Stimulated activated CD4-positive, alpha-beta T cell treated with anti-CD3 and anti-CD28 coated beads, Interleukin-1b, Interleukin-23, amount 100 ng/mL, for 48 hours (primary cell): ENCODE results near the gene MLANA.
"Not testable (repeated sequence)": the region's sequence is repeated elsewhere in the genome, so short reads cannot be mapped to it uniquely, and the experiment has no call there.

Source experiments
- DNase-seq: peaks from one replicate; pipeline ENCODE4 v3.0.0-alpha.2; 2020

MLANA gene

DNA sequence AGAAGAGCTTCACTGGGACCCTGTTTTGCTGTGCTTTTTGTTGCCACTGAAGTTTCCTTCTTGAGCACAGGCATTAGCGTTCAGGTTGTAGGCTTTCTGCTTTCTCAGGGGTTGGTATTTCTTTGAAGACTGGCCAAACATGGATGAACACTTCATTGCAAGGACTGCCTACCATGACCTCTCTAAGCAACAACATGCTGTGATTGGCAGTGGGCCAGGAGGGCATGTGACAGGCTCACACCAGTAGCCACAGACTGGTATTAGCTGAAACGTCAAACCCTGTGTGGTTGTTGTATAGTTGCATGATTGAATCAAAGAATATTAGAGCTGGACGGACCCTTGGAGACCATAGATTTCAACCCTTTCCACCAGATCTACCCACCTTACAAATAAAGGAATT, 20.0 kb upstream of the MLANA start:
- no peak for DNase-seq

DNA sequence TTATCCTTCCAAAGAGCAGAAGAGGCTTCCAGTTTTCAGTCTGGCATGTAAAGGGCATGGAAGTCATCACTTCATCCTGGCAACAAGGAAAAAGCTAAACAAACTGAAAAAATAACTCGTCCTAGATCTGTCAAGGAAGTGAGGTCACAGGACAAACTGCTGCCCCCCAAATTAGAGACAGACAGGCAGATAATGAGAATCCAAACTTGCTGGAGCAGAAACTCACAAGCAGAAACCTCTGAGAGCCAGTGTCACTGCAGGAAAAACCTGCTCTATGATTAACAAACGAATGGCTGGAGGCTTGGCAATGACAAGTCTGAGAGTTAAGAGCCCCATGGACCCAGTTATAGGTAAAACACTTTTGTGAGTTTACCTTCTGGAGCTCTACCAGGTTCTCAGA, 18.9 kb upstream of the MLANA start:
- no peak for DNase-seq

DNA sequence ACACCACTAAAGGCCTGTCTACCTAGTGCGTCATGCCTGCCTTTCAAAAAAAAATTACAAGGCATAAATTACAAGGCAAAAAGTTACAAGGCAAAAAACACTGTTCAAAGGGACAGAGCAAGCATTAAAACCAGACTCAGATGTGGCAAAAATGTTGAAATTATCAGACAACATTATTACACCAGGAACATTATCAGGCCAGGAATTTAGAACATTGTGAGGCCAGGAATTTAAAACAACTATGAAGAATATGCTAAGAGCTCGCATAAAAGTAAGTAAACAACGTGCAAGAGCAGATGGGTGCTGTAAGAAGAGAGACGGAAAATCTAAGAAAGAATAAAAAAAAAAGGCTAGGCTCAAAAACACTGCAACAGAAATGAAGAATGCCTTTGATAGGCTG, 18.2 kb upstream of the MLANA start:
- no peak for DNase-seq

DNA sequence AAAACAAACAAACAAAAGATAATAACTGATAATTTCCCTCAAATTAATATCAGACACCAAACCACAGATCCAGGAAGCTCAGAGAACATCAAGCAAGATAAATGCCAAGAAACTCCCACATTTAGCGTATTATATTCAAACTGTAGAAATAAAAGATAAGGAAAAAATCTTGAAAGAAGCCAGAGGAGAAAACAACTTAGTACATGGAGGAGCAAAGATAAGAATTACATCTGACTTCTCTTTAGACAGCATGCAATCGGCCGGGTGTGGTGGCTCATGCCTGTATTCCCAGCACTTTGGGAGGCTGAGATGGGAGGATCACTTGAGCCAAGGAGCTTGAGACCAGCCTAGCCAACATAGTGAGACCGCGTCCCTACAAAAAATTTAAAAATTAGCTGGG, 17.2 kb upstream of the MLANA start:
- no peak for DNase-seq

DNA sequence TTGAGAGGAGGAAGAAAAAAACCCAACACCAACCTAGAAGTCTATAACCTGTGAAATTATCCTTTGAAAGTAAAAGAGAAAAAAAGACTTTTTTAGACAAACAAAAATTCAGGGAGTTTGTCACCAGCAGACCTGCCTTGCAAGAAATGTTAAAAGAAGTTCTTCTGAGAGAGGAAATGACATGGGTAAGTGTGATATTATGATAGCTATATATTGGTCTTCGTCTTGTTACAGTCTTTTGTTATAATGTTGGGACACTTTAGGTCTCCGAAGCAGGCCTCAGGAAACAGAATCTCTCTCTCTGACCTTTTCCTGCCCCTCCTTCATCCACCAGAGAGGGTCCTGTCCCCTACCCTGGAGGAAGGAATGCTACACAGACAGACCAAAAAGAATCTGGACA, 16.6 kb upstream of the MLANA start:
- no peak for DNase-seq

DNA sequence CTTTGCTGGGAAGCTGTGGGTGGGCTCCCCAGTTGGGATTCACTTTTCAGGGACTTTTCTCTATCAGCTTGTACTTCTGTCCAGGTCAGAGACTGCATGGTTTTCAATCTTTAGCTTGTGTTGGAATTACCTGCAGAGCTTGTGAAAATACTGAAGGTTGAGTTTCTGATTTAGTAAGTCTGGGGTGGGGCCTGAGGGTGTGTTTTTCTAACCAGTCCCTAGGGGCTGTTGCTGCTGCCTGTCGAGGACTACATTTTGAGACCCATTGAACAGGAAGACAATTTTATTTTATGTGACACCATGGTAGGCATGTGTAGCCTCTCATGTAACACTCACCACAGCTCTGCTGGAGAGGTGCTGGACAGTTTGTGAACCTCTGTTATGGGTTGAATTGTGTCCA, 14.7 kb upstream of the MLANA start:
- DNase-seq, result no peak

DNA sequence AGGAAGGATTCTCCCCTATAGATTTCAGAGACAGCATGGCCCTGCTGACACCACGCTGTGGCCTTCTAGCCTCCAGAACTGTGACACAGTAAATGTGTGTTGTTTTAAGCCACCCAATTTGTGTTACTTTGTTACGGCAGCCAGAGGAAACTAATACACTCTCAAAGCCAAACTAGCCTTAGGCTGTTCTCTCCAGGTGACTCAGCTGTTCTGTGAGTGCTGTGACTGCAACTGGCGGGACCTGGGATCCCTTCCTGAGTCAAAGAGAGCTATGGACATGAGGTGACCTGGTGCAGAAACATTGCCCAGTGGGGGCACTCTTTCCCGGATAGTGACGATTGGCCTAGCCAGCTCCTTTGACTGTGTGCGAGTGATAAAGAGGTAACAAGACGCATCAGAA, 14.0 kb upstream of the MLANA start:
- DNase-seq, result no peak

DNA sequence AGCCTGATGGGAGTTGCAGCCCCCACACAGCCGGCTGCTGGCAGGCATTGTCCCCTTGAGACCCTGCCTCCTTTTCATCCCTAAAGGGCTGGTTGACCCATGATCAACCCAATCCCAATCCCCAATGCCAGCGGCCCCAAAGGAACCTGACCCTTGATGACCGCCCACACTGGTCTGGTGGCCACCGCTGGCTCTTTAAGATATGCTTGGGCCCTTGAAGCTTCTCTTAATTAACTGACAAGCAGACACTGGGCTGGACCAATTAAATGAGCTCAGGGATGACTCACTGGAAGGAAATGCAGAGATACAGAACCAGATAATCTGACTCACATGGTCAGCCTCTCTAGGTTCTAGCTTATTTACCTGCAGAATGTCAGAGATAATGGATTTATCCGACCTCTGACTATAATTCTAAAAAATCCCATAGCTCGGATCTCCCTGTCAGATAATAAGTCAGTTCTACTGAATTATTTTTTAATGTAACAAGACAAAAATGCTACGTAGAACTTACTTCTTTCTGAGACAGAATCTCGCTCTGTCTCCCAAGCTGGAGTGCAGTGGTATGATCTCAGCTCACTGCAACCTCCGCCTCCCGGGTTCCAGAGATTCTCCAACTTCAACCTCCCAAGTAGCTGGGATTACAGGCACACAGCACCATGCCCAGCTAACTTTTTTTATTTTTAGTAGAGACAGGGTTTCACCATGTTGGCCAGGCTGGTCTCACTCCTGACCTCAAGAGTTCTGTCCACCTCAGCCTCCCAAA, 11.1 kb upstream of the MLANA start:
- no peak for DNase-seq

DNA sequence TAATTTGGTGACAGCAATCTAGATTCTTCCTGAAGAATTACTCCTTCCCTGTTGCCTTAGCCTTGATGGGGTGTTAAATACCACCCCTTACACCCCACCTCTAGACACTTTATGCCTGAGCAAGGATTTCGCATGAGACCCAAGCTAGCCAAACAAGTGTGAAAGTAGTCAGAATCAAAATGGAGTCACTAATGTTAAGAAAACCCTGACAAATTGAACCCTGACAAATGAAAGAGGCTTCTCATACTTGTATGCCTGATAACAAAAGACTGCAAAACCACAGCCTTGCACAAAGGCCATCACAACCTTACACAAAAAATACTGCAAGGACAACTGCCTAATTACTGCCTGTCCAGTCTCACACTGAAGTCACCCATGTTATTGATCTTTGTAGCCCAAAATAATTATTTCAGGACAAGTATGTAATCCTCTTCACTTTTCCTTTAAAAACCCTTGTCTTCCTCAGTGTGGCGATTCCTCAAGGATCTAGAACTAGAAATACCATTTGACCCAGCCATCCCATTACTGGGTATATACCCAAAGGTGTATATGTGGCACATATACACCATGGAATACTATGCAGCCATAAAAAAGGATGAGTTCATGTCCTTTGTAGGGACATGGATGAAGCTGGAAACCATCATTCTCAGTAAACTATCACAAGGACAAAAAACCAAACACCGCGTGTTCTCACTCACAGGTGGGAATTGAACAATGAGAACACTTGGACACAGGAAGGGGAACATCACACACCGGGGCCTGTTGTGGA, 8.3 kb upstream of the MLANA start:
- DNase-seq, result not testable (repeated sequence)

DNA sequence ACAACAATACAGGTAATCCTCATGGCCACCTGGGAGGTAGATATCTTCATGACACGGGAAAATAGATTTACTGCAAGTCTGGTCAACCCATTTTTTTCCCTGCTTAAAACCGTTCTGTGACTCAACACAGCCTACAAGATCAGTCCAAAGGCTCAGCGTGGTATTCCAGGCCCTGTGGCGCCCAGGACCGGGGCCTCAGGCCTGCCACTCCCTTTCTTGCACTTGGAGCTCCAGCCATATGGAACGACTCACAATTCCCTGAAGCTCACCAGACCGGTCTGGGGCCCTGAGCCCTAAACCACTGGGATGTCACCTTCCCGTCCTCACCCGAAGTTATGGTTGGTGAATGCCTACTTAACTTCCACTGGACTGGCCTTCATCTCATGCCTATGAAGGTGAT, 6.5 kb upstream of the MLANA start:
- DNase-seq, result no peak

DNA sequence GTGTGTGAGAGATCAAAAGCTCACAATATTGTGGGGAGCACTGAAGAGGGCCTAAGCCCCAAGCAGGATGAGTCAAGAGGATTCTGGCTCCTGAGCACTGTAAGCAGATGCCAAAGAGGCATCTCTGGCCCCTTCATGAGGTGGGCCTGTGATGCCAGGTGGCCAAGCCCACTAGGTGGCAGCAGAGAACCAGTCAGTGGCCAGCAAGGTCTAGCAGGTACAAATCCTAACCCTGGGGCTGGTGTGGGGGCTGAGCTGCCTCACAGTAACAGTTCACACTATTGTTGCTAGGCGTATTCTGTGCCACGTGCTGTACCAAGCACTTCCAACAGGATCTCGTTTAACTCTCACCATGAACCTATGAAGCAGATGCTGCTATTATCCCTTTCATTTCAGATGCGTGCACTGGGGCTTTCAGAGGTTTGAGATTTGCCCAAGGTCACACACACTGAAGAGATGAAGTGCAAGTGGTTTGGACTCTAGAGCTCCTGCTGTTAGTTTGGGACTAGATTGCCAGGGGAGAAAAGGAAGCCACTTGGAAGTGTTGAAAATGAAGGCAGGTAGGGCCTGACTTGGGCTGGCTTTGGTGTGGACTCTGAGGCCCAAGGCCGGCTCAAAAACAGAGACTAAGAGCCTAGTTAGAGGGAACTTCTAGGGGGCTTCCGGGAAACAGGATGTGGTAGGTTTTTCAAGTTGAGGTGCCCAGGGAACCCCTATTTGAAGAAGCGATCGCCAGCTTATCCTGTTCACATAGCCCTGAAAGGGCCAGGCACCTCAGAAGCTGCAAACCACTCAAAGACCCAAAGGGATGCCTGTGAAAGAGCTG, 4.4 kb upstream of the MLANA start:
- DNase-seq, result peak; percentile 86

DNA sequence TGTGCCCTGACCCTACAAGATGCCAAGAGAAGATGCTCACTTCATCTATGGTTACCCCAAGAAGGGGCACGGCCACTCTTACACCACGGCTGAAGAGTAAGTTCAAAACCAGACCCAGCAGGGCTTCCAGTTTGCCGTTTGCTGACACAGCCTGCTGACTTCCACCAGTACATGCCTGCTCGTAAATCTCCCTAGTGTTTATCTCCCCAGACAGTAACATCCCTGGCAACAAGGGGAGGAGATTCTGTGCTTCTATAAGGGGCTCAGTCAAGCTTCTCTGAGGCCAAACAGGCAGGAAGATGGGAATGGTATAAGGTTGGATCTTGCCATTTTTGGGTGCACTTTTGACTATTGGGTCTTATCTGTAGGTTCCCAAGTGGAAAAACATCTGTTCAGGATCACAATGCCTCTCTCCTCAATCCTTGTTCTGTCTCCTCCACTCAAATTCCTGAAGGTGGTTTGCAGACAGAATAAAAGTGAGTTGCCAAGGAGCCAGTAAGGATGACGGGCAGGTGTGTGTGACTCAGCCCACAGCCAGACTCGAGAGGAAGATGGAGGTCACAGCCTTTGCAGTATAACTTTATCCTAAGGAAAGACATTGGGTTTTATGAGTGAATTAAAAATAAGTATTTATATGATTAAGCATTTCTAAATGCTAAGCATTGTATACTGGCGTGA, 1.9 kb downstream of the MLANA start:
- no peak for DNase-seq

DNA sequence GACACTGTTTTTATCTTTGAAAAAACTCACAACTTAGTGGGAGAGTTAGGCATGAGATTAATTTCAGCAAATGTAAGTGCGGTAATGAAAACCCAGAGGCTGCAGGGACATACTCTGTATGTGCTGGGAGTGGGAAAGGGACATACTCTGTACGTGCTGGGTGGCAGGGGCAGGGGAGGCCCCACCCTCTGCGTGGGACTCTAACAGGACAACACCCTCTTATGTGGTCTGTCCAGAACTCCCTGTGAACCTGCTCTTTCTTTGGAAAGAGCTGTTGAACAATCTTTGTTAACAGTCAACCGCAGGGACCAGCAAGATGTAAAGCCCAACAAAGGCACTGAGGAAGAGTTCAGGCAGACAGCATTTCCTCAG, 2.4 kb downstream of the MLANA start:
- DNase-seq, result no peak

DNA sequence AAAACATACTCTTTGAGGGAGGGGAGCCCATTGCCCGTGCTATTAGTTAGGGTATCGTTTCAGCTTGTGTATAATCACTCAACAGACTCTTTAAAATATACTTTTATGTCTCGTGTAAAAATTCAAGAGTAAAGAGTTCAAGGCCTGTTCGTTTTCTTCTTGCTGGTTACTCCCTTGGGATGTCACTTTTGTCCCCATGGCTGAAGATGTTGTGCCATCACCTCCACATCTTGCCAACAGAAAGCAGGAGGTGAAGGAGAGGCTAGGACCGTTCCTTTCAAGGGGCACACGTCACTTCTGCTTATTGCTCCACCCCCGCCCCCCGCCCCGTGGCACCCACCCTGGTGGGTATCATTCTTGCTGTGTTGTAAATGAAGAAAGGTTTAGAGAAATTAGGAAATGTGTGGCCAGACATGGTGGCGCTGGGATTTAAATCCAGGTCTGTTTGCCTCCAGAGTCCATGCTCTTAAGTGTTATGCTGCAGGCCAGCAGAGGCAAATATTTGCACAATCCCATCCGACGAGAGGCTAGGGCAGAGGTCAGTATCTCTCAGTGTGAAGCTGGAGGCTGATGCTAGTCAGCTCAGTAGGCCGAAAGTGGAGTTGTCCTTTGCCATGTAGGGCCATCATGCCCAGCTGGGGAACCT, 3.0 kb downstream of the MLANA start:
- no peak for DNase-seq

DNA sequence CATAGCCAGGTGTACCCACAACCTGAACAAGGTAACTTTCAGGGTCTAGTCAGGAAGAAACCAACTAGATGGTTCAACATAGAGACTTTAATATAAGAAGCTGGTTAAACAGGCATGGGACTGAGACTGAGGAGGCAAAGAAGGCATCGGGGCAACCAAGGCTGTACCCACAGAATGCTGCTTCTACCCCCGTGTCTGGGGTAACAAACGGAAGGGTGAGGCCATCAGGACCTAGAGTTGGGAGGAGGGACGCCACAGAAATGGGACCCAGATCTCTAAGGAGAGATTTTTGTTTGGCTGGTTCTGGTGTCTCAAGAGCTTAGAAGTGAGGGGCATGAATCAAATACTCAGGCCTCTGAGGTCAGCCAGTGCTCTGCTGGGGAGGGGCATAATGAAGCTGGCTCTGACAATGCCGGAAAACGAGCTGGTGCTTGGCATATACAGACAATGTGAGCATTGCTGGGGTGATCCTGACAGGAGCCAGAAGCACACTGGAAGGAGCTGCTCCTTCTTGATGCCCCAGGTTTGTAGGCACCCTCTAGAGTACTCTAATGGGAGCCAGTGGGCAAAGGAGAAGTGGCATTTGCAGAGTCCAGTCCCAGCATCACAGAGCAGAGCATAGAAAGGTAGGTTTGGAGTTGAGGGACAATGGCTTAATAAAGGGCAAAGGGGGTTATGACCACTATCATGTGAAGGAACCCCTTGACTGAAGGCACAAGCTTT, 3.7 kb downstream of the MLANA start:
- DNase-seq, result no peak

DNA sequence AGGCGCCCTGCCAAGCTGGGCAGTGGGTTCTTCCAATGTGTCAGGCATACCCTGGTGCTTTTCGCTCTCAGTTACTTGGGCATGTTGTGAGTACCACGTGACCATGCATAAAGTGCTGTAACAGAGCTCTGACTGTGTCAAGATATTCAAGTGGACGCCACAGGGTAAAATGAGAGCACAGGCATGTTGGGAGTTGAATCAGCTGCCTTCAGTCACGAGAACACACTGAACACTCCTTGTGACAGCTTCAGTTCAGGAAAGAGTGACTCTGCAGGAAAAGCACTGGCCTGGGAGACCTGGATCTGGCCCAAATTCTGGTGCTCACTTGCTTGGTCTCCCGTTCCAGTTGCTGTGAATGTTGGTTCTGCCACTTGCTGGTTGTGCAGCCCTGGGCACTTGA, 5.1 kb downstream of the MLANA start:
- no peak for DNase-seq

DNA sequence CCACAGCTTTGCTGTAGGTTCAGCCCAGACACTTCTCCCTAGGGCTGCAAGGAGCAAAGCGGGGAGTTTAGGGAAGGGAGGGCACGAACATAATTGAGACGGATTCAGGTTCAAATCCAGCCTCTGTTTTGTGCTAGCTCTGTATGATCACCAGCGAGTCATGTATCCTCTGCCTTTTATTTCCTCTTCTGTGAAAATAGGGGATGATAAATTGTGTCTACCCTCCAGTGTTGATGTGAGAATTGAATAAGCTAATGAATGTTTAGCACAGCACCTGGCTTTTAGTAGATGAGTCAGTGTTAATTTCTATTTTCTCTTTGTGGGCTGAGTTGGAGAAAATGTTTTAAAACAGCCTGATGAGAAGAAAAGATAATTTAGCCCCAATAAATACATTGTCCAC, 6.2 kb downstream of the MLANA start:
- no peak for DNase-seq

DNA sequence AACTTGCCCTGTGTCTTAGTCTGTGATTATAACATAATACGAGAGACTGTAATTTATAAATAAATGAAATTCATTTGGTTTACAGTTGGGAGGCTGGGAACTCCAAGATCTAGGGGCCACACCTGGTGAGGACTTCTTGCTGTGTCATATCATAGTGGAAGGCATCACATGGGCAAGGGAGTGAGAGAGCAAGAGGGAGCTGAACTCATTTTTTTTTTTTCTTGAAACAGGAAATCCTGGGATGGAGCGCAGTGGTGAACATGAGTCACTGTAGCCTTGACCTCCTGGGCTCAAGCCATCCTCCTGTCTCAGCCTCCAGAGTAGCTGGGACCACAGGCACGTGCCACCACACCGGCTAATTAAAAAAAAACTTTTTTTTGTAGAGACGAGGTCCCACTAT, 7.2 kb downstream of the MLANA start:
- DNase-seq, result no peak

DNA sequence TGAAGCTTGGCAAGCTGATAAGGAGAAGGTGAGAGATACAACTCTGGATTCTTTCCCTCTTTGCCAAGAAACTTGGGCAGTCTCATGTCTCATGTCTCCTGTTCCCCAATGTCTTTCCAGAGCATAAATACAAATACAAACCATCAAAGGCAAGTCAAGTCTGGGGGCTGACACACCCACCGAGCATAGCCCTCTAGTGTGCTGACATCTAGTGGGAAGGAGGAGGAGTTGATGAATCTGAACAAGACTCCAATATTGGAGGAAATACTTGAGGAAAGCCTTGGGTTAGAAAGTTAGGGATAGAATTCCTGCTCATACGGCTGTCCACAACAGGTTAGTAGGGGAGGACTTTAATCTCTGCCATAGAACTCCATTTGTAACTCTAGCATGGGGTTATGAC, 8.6 kb downstream of the MLANA start:
- DNase-seq, result no peak

DNA sequence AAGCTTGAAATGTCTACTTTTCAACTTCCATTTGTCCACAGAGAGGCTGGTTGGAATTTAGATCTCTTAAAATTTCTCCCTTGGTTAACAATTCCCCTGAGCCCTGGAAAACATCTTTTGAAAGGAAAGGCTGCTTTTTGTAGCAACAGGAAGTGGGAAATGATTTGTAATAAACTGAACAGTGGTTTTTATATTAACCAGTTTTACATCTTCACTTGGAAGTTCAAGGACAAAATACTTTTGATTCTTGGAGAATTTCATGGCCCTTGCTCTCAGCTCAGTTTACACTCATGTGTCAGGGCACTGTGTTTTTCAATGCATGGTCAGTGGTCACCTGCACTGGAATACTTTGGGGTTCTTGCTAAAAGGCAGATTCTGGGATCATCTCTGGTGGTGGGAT, 9.9 kb downstream of the MLANA start:
- no peak for DNase-seq

DNA sequence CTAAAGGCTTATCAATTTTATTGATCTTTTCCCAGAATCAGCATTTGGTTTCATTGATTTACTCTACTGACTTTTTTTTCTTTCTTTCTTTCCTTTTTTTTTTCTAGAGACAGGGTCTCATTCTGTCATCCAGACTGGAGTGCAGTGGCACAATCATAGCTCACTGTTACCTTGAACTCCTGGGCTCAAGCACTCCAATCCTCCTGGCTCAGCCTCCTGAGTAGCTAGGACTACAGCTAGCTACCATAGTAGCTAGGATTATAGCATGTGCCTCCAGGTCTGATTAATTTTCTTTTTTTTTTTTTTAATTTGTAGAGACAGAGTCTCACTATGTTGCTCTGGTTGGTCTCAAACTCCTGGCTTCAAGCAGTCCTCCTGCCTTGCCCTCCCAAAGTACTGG, 11.7 kb downstream of the MLANA start:
- no peak for DNase-seq

DNA sequence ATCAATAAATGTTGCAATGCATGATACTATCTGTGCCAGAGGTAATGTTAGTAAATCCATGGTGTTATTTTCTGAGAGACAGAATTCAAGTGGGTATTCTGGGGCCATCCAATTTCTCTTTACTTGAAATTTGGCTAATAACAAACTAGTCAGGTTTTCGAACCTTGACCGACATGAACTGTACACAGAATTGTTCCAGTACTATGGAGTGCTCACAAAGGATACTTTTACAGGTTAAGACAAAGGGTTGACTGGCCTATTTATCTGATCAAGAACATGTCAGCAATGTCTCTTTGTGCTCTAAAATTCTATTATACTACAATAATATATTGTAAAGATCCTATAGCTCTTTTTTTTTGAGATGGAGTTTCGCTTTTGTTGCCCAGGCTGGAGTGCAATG, 18.2 kb downstream of the MLANA start:
- no peak for DNase-seq
